Stimulated activated CD8-positive, alpha-beta memory T cell treated with anti-CD3 and anti-CD28 coated beads, Interleukin-7, amount 100 ng/mL, for 48 hours (primary cell): ENCODE data around the gene MRPL55.

ENCODE experiments used
- DNase-seq, 2 donors: peaks; one replicate each; pipeline ENCODE4 v3.0.0-alpha.2; 2020; ENCODE audit warnings: low read depth in 1 of 2; ENCODE audit errors: extremely low read depth in 1 of 2

The MRPL55 gene

DNA sequence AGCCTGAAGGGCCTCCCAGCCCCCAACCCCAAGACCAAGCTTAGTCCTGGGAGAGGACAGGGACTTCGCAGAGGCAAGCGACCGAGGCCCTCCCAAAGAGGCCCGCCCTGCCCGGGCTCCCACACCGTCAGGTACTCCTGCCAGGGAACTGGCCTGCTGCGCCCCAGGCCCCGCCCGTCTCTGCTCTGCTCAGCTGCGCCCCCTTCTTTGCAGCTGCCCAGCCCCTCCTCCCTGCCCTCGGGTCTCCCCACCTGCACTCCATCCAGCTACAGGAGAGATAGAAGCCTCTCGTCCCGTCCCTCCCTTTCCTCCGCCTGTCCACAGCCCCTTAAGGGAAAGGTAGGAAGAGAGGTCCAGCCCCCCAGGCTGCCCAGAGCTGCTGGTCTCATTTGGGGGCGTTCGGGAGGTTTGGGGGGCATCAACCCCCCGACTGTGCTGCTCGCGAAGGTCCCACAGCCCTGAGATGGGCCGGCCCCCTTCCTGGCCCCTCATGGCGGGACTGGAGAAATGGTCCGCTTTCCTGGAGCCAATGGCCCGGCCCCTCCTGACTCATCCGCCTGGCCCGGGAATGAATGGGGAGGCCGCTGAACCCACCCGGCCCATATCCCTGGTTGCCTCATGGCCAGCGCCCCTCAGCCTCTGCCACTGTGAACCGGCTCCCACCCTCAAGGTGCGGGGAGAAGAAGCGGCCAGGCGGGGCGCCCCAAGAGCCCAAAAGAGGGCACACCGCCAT lies 48.5 kb downstream of the MRPL55 start:
- DNase-seq: no peak

DNA sequence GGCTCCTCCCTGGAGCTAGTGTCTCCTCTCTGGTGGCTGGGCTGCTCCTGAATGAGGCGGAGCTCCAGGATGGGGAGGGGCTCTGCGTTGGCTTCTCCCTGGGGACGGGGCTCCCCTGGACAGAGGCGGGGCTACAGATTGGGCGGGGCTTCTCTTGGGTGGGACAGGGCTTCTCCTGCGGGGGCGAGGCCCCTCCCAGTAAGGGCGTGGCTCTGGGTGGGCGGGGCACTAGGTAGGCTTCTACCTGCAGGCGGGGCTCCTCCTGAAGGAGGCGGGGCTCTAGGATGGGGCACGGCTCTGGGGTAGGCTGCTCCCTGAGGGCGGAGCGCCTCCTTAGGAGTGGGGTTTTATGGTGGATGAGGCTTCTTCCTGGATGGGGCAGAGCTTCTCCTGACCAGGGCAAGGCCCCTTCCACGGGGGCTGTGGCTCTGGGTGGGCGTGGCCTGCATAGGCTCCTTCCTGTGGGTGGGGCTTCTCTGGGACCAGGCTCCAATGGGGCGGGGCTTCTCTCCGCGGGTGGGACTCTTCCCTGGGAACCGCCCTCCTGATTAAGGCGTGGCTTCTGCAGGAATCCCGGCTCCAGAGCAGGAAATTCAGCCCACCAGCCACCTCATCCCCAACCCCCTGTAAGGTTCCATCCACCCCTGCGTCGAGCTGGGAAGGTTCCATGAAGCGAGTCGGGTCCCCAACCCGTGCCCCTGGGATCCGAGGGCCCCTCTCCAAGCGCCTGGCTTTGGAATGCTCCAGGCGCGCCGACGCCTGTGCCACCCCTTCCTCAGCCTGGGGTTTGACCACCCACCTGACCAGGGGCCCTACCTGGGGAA lies 49.3 kb downstream of the MRPL55 start:
- DNase-seq: peak in 1 of 2 donors; percentile 83

DNA sequence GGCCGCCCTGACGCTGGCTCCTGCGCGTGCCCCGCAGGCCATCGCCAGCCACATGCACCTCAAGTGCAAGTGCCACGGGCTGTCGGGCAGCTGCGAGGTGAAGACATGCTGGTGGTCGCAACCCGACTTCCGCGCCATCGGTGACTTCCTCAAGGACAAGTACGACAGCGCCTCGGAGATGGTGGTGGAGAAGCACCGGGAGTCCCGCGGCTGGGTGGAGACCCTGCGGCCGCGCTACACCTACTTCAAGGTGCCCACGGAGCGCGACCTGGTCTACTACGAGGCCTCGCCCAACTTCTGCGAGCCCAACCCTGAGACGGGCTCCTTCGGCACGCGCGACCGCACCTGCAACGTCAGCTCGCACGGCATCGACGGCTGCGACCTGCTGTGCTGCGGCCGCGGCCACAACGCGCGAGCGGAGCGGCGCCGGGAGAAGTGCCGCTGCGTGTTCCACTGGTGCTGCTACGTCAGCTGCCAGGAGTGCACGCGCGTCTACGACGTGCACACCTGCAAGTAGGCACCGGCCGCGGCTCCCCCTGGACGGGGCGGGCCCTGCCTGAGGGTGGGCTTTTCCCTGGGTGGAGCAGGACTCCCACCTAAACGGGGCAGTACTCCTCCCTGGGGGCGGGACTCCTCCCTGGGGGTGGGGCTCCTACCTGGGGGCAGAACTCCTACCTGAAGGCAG lies 50.0 kb downstream of the MRPL55 start:
- DNase-seq: no peak

DNA sequence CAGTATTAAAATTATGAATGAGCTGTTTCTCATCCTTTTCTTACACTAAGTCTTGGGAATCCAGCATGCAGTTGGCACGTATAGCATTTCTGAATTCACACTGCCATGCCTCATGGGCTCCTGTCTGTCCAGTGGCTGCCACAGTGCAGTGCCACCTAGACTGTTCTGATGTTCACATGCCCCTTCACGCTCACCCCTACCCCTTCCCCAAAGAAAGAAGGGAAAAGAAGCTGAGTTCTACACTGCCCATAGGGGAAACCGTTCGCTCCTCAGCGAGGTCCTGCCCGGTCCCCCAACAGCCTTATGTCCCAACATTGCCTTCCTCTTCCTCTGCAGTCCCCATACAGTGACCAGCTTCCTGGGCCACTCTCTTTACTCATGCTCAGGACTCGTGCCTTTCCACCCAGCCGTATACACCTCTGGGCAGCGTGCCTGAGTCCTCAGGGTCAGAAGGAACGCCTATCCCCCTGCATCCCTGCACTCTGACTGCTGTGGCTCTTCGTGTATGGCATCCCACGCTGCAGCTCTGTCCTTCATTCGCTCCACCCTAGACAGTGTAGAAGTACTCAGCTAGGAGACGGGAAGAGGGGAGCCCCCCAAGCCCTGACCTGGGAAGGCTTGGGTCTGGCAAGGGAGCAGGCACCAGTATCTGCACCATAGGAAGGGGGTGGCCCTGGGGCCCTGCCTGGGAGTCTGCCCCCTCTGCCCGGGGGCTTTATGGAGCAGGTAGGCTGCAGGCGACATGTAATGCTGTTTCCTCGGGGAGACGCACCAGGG lies 50.7 kb downstream of the MRPL55 start:
- no peak for DNase-seq
